Measurements from ENCODE around the gene SCNN1B.
"Not testable (repeated sequence)": the region's sequence is repeated elsewhere in the genome, so short reads cannot be mapped to it uniquely, and the experiment has no call there.

The SCNN1B gene

DNA sequence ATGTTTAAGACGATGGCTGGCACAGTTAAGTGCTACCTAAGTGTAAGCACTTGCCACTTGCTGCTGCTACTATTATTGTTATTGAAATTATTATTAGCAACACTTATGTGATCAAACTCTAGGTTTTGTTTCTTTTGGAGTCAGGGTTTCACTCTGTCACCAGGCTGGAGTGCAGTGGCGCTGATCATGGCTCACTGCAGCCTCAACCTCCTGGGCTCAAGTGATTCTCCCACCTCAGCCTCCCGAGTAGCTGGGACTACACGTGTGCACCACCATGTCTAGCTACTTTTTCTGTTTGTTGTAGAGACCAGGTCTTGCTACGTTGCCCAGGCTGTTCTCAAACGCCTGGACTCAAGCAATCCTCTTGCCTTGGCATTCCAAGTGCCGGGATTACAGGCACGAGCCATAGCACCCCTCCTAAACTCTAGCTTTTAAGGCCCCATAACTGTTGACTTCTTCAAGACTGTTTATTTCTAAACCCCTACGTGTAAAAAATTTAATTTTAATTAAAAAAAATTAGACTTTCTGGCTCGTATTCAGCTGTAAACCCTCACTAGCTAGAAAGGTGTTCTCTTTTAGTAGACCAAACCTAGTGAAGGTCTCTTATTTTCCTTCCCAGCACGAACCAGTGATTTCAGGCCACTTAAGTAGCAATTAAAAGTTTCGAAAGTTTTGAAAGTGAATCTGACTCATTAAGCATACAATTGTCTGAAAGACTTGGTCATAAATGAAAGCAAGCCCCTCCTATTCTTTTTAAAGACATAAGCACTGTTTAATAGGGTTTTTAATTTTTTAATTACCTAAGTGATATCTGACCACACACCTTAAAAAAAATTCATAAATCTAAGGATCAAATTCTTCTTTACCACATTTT lies 11.7 kb upstream of the SCNN1B start:
- no peak for DNase-seq

DNA sequence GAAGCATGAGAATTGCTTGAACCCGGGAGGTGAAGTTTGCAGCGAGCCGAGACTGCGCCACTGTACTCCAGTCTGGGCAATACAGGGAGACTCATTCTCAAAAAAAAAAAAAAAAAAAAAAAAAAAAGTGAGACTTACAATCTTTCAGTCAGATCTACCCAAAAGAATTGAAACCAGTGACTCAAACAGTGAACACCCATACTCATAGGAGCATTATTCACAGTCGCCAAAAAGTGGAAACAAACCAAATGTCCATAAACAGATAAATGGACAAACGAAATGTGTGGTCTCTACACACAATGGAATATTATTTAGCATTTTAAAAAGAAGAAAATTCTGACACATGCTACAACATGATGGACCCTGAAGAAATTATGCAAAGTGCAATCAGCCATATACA lies 9.1 kb upstream of the SCNN1B start:
- no peak for DNase-seq

DNA sequence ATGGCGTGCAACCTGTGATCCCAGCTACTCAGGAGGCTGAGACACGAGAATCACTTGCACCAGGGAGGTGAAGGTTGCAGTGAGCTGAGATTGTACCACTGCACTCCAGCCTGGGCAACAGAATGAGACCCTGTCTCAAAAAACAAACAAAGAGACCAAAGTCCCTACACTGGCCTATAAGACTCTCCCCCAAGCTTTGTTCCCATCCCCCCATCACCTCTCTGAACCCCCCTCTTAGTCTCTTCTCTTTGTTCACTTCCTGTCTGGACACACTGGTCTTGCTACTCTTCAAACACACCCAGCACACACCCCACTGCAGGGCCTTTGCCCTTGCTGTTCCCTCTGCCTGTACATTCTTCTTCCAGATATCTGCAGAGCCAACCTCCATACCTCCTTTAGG lies 7.8 kb upstream of the SCNN1B start:
- no peak for DNase-seq

DNA sequence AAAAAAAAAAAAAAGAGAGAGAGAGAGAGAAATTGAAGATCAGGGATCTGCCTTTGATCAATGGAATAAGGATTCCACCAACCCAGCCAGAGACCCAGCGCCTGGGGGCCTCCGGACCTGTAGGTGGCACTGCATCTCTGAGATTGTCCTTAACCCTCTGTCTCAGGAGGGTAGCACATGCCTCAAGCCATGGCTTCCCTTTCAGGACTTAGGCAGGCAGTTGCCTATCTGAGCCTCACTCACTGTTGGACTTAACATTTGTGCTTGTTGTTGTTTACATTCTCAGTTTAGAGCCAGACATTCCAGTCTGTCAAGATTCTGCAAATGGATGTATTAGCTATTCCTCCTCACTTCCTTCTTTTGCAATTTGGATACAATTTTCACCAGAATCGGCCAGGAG lies 5.1 kb upstream of the SCNN1B start:
- DNase-seq = peak; percentile 18

DNA sequence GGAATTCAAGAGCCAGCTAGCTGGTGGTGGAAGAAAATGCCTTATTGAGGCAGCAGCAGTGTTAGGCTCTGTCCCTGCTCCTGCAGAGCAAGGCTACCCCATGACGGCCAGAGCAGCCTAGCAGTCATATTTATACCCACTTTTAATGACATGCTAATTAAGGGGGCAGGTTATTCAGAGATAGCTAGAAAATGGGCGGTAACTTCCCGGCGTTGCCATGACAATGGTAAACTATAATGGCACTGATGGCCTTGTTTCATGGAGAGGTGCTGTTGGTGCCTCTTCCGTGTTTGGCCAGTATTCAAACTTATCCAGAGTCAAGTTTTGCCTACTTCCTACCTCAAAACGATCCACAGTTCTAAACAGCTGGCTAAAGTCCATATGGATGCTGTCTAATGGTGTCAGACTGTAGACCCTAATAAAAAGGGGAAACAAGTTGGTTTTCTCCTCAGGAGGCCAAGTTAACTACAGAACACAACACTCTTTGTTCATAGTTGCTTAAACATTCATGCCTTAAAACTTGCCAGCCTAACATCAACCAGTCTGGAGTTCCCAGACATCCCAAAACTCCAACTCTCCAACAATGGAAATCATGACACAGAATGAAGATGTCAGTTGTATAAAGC lies 3.7 kb upstream of the SCNN1B start:
- DNase-seq = no peak

DNA sequence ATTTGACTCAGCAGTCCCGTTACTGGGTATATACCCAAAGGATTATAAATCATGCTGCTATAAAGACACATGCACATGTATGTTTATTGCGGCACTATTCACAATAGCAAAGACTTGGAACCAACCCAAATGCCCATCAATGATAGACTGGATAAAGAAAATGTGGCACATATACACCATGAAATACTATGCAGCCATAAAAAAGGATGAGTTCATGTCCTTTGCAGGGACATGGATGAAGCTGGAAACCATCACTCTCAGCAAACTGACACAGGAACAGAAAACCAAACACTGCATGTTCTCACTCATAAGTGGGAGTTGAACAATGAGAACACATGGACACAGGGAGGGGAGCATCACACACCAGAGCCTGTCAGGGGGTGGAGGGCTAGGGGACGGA lies 2.3 kb upstream of the SCNN1B start:
- not testable (repeated sequence) for DNase-seq

DNA sequence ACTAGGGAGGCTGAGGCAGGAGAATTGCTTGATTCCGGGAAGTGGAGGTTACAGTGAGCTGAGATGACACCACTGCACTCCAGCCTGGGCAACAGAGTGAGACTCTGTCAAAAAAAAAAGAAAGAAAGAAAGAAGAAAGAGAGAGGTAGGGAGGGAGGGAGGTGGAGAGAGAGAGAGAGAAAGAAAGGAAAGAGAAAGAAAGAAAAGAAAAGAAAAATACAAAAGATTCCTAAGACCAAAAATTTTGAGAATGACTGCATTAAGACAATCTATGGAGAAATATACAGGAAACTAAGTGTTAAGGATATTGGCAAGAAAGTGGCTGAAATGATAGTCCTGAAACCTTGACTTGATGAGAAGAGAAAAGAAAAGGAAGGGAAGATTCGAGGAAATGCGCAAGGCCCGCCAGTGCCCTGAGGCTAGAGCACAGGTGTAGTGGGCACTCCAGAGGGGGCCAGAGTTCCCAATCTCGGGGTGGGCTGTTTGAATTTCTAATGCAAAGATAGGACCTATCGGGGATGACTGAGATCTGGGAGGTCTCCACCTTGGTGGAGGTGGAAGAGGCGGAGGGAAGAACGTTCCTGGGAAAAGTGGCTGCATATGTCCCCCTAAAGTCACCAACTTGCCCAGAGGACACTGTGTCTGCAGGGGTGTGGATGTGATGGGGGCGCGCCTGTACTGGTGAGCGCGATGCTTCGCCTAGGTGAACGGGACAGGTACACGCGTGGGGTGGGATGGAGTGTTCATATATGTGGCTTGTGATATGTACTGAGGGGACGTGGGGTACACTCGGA lies 654 bp upstream of the SCNN1B start:
- no peak for DNase-seq

DNA sequence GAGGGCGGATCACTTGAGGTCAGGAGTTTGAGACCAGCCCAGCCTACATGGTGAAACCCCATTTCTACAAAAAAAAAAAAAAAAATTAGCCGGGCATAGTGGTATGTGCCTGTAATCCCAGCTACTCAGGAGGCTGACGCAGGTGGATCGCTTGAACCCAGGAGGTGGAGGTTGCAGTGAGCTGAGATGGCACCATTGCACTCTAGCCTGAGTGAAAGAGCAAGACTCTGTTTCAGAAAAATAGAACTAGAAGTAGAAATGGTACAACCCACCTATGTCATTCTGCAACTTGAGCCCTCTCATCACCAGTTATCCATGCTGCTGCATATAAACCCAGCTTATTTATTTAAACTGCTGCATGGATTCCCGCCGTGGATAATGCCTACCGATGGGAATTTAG lies 1.6 kb downstream of the SCNN1B start:
- no peak for DNase-seq

DNA sequence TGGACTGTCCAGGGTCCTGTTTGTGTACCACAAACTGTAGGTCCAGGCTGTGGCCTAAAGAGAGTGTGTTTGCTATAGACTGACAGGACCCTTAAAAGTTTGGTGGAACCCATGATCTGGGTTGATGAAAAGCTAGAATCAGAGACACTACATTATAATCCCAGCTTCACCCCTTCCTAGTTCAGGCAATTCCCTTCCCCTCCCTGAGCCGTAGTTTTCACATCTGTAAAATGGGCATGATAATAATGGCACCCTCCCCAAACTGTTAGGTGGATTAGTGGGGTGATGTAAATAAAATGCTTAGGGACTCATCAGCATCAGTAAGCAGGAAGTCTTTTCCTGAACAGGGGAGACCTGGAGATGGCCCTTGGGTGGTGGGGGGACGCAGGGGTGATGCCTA lies 2.5 kb downstream of the SCNN1B start:
- no peak for DNase-seq

DNA sequence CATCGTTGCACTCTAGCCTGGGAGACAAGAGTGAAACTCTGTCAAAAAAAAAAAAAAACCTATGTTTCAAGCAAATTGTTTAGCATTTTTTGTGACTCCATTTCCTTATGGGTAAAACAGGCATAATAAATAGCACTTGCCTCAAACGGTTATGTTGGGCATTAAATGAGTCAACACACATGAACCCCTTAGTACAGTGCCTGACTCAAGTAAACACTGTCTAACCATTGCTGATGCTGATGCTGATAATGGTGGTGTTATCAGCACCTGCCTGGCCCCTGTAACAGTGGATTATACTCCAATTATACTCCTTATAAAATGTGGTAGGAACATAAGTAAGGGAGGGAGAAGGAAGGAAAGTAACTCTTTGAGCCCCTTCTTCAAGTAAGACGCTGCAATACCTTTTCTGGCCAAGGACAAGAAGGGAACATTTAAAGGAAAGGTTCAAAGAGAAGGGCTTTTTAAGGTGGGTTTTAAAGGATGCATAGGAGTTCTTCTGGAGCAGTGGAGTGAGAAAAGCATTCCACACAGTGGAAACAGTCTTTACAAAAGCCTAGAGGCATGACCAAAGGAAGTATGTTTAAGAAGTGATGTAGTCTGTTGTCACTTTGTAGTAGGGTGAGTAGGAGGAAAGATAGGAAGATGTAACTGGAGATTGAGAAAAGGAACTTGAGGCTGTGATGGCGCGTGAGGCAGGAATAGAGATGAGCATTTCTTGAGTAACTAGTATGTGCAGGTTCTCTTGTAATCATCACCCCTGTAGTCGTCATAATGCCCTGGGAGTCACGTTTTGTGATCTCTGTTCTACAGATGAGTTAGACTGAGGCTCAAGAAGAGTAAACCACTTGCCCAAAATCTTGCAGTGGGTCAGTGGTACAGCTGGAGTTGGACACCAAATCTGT lies 4.3 kb downstream of the SCNN1B start:
- DNase-seq = no peak

DNA sequence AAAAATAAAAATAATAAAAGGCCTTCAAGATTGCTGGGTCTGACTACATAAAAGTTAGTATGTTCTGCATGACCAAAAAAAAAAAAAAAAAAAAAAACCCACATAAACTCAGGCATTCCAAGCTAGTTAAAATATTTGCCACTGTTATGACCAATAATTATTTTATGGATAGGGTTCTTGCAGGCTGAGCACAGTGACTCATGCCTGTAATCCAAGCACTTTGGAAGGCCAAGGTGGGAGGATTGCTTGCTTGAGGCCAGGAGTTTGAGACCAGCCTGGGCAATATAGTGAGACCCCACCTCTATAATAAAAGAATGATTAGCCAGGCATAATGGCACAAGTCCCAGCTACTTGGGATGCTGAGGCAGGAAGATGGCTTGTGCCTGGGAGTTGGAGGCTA lies 8.1 kb downstream of the SCNN1B start:
- no peak for DNase-seq

DNA sequence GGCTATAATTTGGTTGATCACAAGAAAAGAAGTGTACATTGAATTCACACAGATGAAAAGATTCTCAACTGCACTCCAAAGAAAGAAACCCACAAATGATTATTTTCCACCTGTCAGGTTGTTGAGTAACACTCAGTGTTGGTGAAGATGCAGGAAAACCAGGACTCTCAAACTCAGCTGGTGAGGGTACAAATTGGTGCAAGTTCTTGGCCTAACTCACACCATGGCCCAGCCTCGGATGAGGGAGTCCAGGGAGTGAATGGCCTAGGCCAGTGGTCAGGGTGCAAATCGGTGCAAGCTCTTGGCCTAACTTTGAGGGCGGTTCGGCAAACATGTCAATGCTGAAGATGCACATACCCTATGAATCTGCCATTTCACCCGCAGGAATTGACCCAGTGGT lies 8.6 kb downstream of the SCNN1B start:
- no peak for DNase-seq

DNA sequence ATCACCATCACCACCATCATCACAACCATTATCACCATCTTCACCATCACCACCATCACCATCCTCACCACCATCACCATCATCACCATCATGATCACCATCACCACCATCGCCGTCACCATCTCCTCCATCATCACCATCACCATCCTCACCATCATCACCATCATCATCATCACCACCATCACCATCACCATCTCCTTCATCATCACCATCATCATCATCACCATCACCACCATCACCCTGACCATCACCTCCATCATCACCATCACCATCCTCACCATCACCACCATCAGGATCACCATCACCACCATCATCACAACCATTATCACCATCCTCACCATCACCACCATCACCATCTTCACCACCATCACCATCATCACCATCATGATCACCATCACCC lies 14.1 kb downstream of the SCNN1B start:
- DNase-seq = no peak

DNA sequence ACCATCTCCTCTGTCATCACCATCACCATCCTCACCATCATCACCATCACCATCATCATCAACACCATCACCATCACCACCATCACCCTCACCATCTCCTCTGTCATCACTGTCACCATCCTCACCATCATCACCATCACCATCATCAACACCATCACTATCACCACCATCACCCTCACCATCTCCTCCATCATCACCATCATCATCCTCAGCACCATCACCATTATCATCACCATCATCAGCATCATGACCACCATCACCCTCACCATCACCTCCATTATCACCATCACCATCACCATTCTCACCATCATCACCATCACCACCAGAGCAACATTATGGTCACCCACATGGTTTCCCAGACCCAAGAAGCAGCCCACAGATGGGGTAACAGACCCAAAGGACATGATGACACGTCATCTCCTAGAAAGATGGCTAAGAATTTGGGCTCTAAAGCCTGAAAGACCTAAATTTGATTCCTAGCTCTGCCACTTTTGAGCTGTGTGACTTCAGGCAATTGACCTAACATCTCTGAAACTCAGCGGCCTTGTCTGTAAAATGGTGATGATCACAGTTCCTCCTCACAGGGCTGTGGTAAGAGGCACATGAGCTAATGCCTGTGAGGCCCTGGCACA lies 14.6 kb downstream of the SCNN1B start:
- no peak for DNase-seq

DNA sequence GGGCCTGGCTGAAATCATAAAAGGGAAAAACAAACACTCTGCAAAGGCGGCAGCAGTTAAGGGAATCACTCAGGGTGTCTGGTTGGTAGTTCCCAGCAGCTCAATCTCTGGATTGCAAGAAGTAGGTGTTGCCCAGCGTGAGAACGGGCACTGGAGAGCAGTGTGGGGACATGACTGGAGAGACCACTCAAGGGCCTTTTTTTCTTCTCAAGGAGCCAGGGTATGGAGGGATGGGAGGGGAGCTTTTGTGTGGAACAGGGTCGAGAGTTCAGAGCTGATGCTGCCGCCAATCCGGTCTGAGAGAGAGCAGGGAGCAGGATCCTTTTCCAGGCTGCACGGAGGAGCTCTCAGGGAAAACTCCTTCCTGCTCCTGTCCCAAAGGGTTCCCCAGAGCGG lies 15.2 kb downstream of the SCNN1B start:
- no peak for DNase-seq

DNA sequence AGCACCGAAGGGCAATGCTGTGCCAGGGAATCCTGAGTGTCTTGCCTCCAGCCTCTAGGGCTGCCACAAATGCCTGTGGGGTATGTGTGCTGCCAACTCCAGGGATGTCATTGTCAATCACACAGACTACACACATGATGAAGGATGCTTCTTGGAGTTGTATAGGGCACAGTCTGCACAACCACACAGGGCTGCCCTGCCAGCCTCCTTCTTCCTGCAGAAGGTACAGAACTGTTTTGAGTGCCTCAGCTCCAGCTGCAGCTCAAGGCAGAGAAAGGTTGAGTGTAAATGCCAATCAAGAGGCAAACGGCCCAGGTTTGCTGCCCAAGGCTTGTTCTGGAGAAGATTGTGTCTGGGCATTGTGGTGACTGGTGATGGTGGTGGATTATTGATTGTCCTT lies 15.6 kb downstream of the SCNN1B start:
- DNase-seq = no peak

DNA sequence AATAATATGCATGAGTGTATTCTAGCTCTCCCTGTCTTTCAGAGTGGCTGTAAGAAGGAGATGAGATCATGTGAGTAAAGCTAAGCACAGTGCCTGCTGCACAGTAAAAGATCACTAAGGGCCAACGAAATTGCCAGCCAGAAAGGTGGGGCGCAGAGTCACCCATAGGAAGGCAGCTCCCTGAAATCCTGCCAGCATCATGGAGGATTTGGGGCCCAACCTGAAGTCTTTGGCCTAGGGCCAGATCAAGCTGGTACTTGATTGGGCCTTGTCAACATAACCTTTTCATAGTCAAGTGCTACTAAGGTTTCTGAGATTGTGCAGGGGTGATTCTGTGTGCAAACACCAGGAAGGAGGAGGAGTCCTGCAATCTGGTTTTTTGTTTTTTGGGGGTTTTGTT lies 16.5 kb downstream of the SCNN1B start:
- no peak for DNase-seq

DNA sequence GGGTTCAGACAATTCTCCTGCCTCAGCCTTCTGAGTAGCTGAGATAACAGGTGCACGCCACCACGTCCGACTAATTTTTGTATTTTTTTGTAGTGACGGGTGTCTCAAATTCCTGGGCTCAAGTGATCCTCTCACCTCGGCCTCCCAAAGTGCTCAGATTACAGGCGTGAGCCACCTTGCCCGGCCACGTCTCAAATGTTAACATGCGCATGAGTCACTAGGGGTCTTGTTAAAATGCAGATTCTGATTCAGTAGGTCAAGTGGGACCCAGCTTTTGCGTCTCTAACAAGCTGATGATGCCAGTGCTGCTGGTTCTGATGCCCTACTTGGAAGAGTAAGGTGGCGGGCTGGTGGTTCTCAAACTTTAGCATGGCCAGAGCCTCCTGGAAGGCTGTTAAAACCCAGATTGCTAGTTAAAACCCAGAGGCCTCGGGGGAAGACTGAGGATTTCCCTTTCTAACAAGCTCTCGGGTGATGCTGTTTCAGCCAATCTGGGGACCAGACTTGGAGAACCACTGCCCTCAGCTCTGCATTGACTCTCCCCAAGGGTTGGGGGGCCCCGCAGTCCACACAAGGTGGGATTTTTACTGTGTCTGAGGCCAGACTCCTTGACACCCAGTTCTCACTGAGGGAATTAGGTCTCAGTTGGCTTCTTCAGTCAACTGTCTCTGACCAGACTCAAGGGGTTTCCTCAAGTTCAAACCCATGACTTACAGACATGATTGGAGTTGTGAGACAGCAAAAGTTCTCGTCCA lies 17.9 kb downstream of the SCNN1B start:
- DNase-seq = no peak

DNA sequence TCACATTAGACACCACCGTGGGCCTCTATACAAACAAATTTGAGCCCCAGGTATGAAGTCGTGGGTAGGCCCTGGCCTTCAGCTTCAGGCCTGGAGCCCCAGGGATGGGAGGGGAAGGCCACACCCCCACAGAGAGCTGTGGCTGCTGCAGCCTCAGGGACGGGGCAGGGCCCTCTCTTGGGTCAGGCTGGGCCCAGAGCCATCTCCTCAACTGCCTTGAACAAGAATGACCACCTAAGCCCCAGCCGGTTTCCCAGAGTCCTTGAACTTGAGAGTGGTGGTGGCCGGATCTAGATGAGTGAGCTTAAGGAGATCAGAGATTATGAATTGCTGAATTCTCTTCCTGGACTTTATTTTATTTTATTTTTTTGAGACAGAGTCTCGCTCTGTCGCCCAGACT lies 18.6 kb downstream of the SCNN1B start:
- no peak for DNase-seq

DNA sequence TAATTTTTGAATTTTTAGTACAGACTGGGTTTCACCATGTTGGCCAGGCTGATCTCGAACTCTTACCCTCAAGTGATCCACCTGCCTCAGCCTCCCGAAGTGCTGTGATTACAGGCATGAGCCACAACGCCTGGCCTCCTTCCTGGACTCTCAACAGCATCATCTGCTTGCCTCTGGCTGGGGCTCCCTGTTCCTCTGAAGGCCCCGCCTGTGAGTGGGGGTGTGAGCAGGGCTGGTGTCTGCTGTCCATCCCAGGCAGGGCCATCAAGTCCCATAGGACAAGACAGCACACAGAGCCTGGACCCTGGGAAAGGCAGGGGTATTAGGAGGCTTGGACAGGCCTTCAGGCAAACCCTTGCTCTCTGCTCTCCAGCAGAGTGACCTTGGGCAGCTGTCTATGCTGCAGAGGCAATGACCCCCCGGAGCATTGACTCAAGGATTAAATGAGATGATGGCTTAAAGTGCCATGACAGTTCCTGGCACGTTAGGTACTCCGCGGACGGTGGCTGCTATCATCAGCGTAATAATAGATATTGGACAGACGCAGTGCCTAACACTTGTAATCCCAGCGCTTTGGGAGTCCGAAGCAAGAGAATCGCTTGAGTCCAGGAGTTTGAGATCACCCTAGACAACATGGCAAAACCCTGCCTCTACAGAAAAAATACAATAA lies 19.2 kb downstream of the SCNN1B start:
- DNase-seq = no peak

Measured in hematopoietic multipotent progenitor cell treated with erythropoietin and hydrocortisone succinate and interleukin-3 and kit ligand, for 8 days (in vitro differentiated cells).